Mucosa of descending colon (tissue), 3 donors: ENCODE measurements around the gene MSH3. TPM values are rescaled to one million over a fixed set of nuclear protein-coding genes. Genes with fewer than 3 reads are reported as not detected.
"Not testable (repeated sequence)": the region's sequence is repeated elsewhere in the genome, so short reads cannot be mapped to it uniquely, and the experiment has no call there.

Source experiments
- ATAC-seq: fragments of 200-7000 bp; cut with Tn5 transposase; one replicate; pipeline ENCODE4 v1.9.1; 2020; ENCODE audit warnings: mild to moderate bottlenecking, moderate library complexity
- DNase-seq, 3 donors: peaks; one replicate each; pipeline ENCODE4 v3.0.0-alpha.2; 2020
- H3K36me3 ChIP-seq: fragments of 200-600 bp; one replicate; pipeline ENCODE4 v1.8.0; 2021; ENCODE audit warnings: low read depth, mild to moderate bottlenecking
- H3K4me1 ChIP-seq: fragments of 200-600 bp; one replicate; pipeline ENCODE4 v1.8.0; 2021; ENCODE audit warnings: low read depth, mild to moderate bottlenecking
- H3K4me3 ChIP-seq: fragments of 200-600 bp; one replicate; pipeline ENCODE4 v1.8.0; 2021; ENCODE audit warnings: mild to moderate bottlenecking
- H3K9me3 ChIP-seq: fragments of 200-600 bp; one replicate; pipeline ENCODE4 v1.8.0; 2021; ENCODE audit warnings: mild to moderate bottlenecking
- intact Hi-C, 2 donors: fragments of 100-400 bp; cut with DNase I in 1 of 2; cut with micrococcal nuclease in 1 of 2; formaldehyde crosslinking; loops; one replicate each; pipeline versions ENCODE4 v1.11.0 to v1.11.1; 2022; cut with DNase I, micrococcal nuclease
- total RNA-seq, 3 donors: library from RNA; stranded (reverse); fragmentation: NEBNext Ultra II Directional in 2 of 3; extraction: Animal tissue kit (Norgen Biotek cat#: 25700) in 2 of 3; gene quantifications; one replicate each; pipeline versions ENCODE4 v1.2.1 to v1.2.4, GENCODE V29; 2021 to 2023
- TF ChIP-seq, protein P1 (sequence below): fragments of 200-600 bp; IDR thresholded peaks from one replicate; pipeline ENCODE4 v1.8.0; 2022; ENCODE audit warnings: antibody characterized with exemption, mild to moderate bottlenecking
- donor health status: DM: no; HTN: no; CAD: no; lungs with moderate emphysema.
- donor health status: DM: no; HTN: no; CAD: no.
- donor health status: DM: no; HTN: yes; CAD: no.

Gene MSH3
- total RNA-seq, 3 donors from 2014 or later, result 16.8 to 20.0 (median 17.1) TPM

DNA sequence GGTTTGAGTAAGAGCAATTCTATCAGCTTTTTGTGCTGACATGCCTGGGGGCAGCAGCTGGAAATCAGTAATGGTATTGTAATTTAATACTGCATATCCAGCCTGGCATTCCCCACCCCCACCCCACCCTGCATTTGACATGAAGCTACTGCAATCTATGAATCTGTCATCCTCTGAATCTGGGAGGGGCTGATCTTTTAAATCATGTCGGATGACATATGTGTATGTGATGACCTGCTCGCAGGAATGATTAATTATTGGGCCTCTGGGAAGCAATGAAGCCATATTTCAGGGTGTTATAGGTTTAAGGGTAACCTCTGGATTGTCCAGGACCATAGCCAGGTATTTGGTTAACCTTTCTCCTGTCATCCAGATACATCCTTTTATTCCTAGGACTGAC lies 241.1 kb downstream of the MSH3 start:
- TF ChIP-seq, protein P1, sequence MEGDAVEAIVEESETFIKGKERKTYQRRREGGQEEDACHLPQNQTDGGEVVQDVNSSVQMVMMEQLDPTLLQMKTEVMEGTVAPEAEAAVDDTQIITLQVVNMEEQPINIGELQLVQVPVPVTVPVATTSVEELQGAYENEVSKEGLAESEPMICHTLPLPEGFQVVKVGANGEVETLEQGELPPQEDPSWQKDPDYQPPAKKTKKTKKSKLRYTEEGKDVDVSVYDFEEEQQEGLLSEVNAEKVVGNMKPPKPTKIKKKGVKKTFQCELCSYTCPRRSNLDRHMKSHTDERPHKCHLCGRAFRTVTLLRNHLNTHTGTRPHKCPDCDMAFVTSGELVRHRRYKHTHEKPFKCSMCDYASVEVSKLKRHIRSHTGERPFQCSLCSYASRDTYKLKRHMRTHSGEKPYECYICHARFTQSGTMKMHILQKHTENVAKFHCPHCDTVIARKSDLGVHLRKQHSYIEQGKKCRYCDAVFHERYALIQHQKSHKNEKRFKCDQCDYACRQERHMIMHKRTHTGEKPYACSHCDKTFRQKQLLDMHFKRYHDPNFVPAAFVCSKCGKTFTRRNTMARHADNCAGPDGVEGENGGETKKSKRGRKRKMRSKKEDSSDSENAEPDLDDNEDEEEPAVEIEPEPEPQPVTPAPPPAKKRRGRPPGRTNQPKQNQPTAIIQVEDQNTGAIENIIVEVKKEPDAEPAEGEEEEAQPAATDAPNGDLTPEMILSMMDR, result no peak
- no peak for DNase-seq
- intact Hi-C loops, result no loop called here
- Histone ChIP-seq H3K36me3 (no peaks in the 10 kb centered on the region), H3K9me3 (no peaks in the 10 kb centered on the region), H3K4me3 (no peak overlapping the region), H3K4me1 (no peaks in the 10 kb centered on the region)
- no peak for ATAC-seq

DNA sequence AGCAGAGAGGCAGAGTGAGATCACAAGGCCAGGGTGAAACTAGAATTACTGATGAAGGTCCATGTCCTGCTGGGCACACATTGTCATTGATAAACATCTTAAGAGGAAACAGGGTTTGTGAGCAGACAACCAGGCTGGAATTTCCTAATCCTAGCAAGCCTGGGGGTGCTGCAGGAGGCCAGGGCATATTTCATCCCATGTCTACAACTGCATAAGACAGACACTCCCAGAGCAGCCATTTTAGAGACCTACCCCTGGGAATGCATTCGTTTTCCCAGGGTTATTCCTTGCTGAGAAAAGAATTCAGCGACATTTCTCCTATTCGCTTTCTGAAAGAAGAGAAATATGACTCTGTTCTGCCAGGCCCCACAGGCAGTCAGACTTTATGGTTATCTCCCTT lies 248.2 kb downstream of the MSH3 start:
- H3K9me3 ChIP-seq, result peaks cover 20% of the 10 kb centered on the region
- H3K4me3 ChIP-seq, H3K36me3 ChIP-seq, H3K4me1 ChIP-seq, DNase-seq, intact Hi-C loops, ATAC-seq: not testable (repeated sequence)

DNA sequence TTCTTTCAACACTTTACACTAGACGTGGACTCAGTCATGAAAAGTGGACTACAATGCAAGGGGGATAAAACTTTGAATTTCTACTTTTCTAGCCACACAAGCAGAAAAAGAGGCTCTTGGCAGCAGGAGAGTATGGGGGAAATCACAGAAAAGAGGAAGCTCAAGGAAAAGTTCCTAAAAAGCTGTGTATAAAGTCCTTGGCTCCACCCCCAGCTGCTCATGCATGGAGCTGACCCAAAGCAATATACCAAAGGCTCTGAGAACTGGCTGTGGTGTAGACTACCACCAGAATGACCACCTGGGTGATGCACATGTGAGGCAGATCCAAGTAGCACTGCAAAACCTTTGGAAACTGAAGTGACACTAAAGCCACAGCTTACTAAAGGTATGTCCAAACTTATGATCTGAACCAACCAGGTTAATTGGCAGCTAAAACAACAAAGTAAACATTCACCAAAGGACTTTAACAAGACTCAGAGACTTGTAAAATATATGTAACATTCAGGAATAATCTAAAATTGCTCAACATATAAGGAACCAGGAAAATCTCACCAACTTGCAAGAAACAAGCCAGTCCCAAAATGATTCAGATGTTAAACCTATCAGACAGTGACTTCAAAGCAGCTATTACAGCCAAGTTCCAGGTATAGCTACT lies 250.2 kb downstream of the MSH3 start:
- DNase-seq (peak in 1 of 3 donors; percentile 7), ATAC-seq (peak; percentile 63)
- Histone ChIP-seq H3K36me3 (no peaks in the 10 kb centered on the region), H3K9me3 (peaks cover 20% of the 10 kb centered on the region), H3K4me1 (no peaks in the 10 kb centered on the region), H3K4me3 (no peak overlapping the region)
- intact Hi-C loops, result no loop called here
- TF ChIP-seq, protein P1, result no peak

DNA sequence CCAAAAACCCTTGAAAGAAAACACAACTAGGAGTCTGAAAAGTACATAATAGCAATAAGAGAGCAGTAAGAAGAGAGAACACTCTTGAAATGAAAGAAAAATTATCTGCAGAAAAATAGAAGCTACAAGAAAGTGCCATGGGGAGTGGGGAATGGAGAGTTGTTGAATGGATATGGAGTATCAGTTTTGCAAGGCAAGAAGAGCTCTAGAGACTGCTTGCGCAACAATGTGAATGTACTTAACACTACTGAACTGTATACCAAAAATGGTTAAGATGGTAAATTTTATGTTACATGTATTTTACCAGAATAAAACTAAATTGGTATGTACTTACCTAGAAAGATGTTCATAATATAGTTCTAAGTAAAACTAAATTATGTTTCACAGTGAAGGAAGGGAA lies 251.0 kb downstream of the MSH3 start:
- no peak for ATAC-seq
- Histone ChIP-seq H3K9me3 (peaks cover 20% of the 10 kb centered on the region), H3K36me3 (no peaks in the 10 kb centered on the region), H3K4me3 (no peak overlapping the region), H3K4me1 (no peaks in the 10 kb centered on the region)
- DNase-seq, result no peak
- intact Hi-C loops, result no loop called here
- TF ChIP-seq, protein P1, result no peak

DNA sequence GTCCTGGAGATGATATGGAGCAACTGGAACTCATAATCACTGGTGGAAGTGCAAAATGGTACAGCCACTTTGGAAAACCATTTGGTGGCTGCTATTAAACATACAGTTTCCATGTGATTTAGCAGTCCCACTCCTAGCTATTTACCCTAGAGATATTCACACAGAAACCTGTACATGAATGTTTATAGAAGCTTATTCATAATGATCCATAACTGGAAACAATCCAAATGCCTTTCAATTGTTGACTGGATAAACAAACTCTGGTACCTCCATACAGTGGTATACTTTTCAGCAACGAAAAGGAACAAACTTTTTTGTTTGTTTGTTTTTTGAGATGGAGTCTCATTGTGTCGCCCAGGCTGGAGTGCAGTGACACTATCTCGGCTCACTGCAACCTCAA lies 258.0 kb downstream of the MSH3 start:
- intact Hi-C loops, result no loop called here
- TF ChIP-seq, protein P1, result no peak
- no peak overlapping the region for H3K4me3 ChIP-seq
- no peaks in the 10 kb centered on the region for H3K9me3 ChIP-seq
- DNase-seq (no peak), ATAC-seq (no peak)
- H3K4me1 ChIP-seq, result no peaks in the 10 kb centered on the region
- no peaks in the 10 kb centered on the region for H3K36me3 ChIP-seq

DNA sequence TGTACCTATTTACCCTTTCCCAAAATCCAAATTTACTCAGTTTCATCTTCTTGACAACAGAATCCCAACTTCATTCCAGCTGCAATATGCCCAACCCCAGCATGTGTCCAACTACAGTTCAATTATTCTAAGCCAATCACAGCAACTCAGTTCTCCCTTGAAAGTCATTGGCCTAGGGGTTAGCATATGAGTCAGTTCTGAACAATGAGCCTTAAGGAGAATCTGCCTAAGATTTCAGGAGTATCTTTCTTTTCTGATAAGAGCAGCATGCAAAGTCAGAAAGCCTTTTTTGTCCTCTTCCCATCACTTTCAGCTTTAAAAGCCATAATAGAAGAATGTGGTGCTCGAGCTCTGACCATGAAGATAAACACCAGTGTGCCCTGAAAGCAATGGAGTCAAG lies 261.3 kb downstream of the MSH3 start:
- intact Hi-C loops, result no loop called here
- no peak overlapping the region for H3K4me3 ChIP-seq

More for the DNA sequence above, 261.3 kb downstream of the MSH3 start:
- ATAC-seq (no peak), DNase-seq (no peak)
- TF ChIP-seq, protein P1, result no peak
- H3K9me3 ChIP-seq, result no peaks in the 10 kb centered on the region
- H3K36me3 ChIP-seq, result no peaks in the 10 kb centered on the region
- H3K4me1 ChIP-seq, result no peaks in the 10 kb centered on the region
